ENCODE data around the gene CCL8.
A peak's percentile ranks its signal among the peaks of the same experiment; 100 is the strongest.

Gene CCL8

DNA sequence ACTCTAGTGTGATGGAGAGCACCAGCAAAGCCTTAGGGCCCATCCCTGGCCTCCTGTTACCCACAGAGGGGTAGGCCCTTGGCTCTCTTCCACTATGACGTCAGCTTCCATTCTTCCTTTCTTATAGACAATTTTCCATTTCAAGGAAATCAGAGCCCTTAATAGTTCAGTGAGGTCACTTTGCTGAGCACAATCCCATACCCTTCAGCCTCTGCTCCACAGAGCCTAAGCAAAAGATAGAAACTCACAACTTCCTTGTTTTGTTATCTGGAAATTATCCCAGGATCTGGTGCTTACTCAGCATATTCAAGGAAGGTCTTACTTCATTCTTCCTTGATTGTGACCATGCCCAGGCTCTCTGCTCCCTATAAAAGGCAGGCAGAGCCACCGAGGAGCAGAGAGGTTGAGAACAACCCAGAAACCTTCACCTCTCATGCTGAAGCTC lies at the start of gene CCL8:
Gene CCL8 (plus strand): TSS at position 397 of the 445 bp plus-strand sequence. CDS start 67 bp downstream, outside the sequence.
- Mint-ChIP-seq H3K27ac (no peak within 1 kb of the TSS), H3K9me3 (no peaks in the 10 kb centered on the region), H3K4me1 (ENCODE audit: low read depth) (no peaks in the 10 kb centered on the region), H3K4me3 (no peak within 1 kb of the TSS), H3K36me3 (ENCODE audit: low read depth) (no peaks in the 10 kb centered on the region), H3K27me3 (ENCODE audit: low read depth) (peaks cover 25% of the 10 kb centered on the region)
- DNase-seq (ENCODE audit: low spot score), result no peak

DNA sequence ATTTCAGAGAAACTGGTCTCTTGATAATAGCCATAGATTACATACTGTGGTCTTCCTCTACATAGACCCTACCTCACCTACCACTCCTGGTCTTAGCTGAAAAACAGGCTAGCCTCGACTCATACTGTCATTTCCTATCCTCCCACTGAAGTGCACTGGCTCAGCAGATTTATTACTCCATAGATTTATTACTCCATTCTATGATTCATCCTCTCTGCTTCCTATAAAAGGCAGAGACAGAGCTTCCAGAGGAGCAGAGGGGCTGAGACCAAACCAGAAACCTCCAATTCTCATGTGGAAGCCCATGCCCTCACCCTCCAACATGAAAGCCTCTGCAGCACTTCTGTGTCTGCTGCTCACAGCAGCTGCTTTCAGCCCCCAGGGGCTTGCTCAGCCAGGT lies 49.3 kb upstream of the CCL8 start, which contains the start of gene CCL7:
Gene CCL7 (plus strand): TSS at position 253 of the 400 bp plus-strand sequence. CDS start 70 bp downstream, at position 323.
- Mint-ChIP-seq H3K27ac (no peak within 1 kb of the TSS), H3K36me3 (ENCODE audit: low read depth) (no peaks in the 10 kb centered on the region), H3K27me3 (ENCODE audit: low read depth) (peaks cover 41% of the 10 kb centered on the region), H3K4me3 (no peak within 1 kb of the TSS), H3K4me1 (ENCODE audit: low read depth) (no peaks in the 10 kb centered on the region), H3K9me3 (no peaks in the 10 kb centered on the region)
- no peak for DNase-seq (ENCODE audit: low spot score)

DNA sequence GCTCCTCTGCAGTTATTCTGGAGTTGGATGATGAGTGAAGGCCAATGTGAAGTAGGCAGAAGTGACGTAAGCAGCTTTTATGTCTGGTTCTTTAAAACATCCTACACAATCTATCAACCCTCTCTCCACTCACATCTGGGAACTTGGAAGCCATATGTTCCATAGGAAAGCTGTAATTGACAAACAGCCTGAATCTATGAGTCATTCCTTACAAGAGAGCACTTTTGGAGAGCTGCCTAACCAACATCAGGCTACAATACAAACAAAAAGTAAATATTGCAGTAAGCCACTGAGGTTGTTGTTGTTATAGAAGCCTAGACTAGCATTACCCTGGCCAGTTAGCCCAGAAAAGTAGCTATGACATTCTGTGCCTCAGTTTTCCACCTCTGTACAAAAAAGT lies 43.4 kb upstream of the CCL8 start:
- no peak for DNase-seq (ENCODE audit: low spot score)
- H3K4me1 Mint-ChIP-seq (ENCODE audit: low read depth), result no peaks in the 10 kb centered on the region
- no peak overlapping the region for H3K4me3 Mint-ChIP-seq
- H3K27ac Mint-ChIP-seq, result no peak overlapping the region
- no peaks in the 10 kb centered on the region for H3K36me3 Mint-ChIP-seq (ENCODE audit: low read depth)
- peaks cover 41% of the 10 kb centered on the region for H3K27me3 Mint-ChIP-seq (ENCODE audit: low read depth)
- no peaks in the 10 kb centered on the region for H3K9me3 Mint-ChIP-seq

DNA sequence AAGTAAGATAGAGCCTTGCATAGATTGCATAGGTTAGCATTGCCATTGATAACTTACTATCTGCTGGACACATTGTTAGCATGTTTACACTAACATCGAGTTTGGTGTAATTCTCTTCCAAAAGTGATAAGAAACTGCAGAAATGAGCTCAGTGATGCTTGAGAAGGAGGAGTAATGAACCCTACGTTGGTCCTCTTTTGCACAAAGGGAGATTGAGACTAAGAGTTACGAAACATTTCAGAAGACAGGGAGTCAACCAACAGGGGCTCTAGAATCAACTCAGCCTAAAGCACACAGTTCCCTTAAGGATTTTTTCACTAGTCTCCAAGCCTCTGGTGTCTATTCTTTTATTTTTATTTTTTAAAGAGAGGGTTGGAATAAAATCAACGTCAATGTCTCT lies 42.4 kb upstream of the CCL8 start:
- Mint-ChIP-seq H3K27ac (no peak overlapping the region), H3K27me3 (ENCODE audit: low read depth) (peaks cover 40% of the 10 kb centered on the region), H3K4me3 (no peak overlapping the region), H3K36me3 (ENCODE audit: low read depth) (no peaks in the 10 kb centered on the region), H3K4me1 (ENCODE audit: low read depth) (no peaks in the 10 kb centered on the region), H3K9me3 (no peaks in the 10 kb centered on the region)
- no peak for DNase-seq (ENCODE audit: low spot score)

DNA sequence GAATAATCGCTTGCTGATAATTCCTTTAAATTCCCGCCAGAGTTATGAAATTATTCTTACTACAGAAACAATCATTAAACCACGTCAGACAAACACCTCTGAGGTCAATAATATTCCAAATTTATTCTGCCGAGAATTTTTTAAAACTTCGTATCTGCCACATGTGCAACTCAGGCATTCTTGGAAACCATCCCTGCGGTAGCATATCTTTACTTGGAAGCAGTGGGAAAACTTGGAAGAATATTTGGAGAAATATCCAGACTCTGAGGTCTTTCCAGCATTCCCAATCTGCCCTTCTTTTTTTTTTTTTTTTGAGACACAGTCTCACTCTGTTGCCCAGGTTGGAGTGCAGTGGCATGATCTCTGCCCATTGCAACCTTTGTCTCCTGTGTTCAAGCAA lies 35.7 kb upstream of the CCL8 start:
- Mint-ChIP-seq H3K4me1 (ENCODE audit: low read depth) (no peaks in the 10 kb centered on the region), H3K9me3 (no peaks in the 10 kb centered on the region), H3K27me3 (ENCODE audit: low read depth) (peaks cover 29% of the 10 kb centered on the region), H3K36me3 (ENCODE audit: low read depth) (no peaks in the 10 kb centered on the region), H3K27ac (no peak overlapping the region), H3K4me3 (no peak overlapping the region)
- DNase-seq (ENCODE audit: low spot score), result no peak

DNA sequence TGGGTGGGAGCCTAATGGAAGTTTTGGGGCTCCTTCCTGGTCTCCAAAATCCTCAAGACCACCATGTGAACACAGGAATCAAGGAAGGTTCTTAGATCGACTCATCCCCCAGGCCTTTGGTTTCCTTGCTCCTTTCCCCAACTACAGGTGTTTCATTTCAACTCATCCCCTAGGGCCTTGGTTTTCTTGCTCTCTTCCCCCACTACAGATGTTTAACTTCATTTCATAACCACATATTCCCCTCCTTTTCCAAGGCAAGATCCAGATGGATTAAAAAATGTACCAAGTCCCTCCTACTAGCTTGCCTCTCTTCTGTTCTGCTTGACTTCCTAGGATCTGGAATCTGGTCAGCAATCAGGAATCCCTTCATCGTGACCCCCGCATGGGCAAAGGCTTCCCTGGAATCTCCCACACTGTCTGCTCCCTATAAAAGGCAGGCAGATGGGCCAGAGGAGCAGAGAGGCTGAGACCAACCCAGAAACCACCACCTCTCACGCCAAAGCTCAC lies 33.9 kb upstream of the CCL8 start, which contains the start of gene CCL11:
Gene CCL11 (plus strand): TSS at position 457 of the 507 bp plus-strand sequence. CDS start 67 bp downstream, outside the sequence.
- no peaks in the 10 kb centered on the region for H3K36me3 Mint-ChIP-seq (ENCODE audit: low read depth)
- no peak within 1 kb of the TSS for H3K4me3 Mint-ChIP-seq
- peaks cover 24% of the 10 kb centered on the region for H3K27me3 Mint-ChIP-seq (ENCODE audit: low read depth)
- no peaks in the 10 kb centered on the region for H3K9me3 Mint-ChIP-seq
- H3K27ac Mint-ChIP-seq, result no peak within 1 kb of the TSS
- H3K4me1 Mint-ChIP-seq (ENCODE audit: low read depth), result no peaks in the 10 kb centered on the region
- DNase-seq (ENCODE audit: low spot score), result no peak

DNA sequence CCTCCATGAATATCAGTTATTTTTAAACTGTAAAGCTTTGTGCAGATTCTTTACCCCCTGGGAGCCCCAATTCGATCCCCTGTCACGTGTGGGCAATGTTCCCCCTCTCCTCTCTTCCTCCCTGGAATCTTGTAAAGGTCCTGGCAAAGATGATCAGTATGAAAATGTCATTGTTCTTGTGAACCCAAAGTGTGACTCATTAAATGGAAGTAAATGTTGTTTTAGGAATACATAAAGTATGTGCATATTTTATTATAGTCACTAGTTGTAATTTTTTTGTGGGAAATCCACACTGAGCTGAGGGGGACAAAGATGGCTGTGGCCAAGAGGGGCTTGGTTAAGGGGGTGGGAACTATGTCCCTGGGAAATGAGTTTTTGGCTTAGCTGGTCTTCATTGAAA lies 31.4 kb upstream of the CCL8 start:
- Mint-ChIP-seq H3K4me1 (ENCODE audit: low read depth) (no peaks in the 10 kb centered on the region), H3K36me3 (ENCODE audit: low read depth) (no peaks in the 10 kb centered on the region), H3K27me3 (ENCODE audit: low read depth) (peaks cover 13% of the 10 kb centered on the region), H3K27ac (no peak overlapping the region), H3K9me3 (no peaks in the 10 kb centered on the region), H3K4me3 (no peak overlapping the region)
- DNase-seq (ENCODE audit: low spot score), result no peak

DNA sequence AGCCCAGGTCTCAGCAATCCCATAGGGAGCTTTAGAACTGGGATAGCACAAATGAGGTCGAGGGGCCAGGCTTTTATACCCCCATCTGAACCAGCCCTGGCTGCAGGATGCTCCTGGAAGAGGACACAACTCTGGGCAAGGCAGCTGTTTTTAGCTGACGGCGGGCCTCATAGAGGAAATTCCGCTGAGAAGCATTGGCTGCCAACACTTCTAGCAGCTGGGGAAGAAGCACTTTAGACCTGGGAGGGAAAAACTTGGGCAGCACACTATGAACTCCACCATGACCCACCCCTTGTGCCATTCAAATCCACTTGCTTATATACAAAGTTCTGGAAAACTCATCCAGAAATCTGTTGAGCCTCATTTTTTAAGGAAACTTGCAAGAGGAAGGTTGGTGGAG lies 28.6 kb upstream of the CCL8 start:
- Mint-ChIP-seq H3K27me3 (ENCODE audit: low read depth) (peaks cover 13% of the 10 kb centered on the region), H3K9me3 (no peaks in the 10 kb centered on the region), H3K27ac (no peak overlapping the region), H3K4me3 (no peak overlapping the region), H3K36me3 (ENCODE audit: low read depth) (no peaks in the 10 kb centered on the region), H3K4me1 (ENCODE audit: low read depth) (no peaks in the 10 kb centered on the region)
- no peak for DNase-seq (ENCODE audit: low spot score)

DNA sequence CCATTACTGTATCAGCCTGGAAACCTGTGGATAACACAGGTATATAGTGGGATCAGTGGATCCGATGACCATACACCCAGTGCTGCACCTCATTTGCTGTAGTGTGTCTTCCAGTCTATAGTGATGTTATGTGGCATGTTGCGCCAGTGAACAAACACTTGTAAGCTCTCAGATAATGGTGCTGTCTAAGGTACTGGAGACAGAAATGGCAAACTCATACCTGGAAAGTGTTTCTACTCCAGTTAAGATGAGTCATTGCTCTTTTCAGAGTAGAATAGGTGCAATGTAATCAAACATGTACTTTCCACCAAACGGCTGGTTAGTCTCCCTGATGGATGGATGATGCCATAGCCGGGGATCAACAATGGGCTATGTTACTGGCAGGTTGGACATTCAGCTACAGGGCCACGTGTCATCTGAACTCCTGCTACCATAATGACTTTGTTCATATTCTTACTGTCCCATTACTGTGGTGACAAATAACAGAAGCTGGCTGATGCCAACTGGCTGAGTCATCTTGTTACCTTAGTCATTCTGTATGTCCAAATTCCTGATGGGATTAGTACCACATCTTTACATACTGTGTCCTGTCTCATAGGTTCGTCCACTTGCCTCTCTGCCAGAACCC lies 27.4 kb upstream of the CCL8 start:
- Mint-ChIP-seq H3K4me3 (no peak overlapping the region), H3K4me1 (ENCODE audit: low read depth) (no peaks in the 10 kb centered on the region), H3K27me3 (ENCODE audit: low read depth) (peaks cover 11% of the 10 kb centered on the region), H3K36me3 (ENCODE audit: low read depth) (no peaks in the 10 kb centered on the region), H3K9me3 (no peaks in the 10 kb centered on the region), H3K27ac (no peak overlapping the region)
- no peak for DNase-seq (ENCODE audit: low spot score)

DNA sequence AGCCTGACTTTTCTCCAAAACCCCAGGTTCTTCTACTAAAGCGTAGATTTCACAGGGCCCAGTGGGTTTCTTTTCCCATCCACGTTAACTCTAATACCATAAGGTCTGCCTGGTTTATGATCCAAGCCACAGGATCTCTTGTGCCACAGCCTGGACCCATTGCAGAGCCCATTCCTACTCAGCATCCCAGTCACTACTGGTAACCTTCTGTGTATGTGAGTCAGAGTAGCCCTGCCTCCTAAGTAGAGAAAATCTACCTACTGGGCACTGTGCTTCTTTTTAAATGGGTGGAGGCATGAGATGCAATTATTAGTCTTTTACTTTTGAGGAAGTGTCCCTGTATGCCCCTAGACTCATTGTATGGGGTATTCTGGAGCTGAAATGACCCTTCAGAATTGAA lies 20.2 kb upstream of the CCL8 start:
- no peaks in the 10 kb centered on the region for H3K9me3 Mint-ChIP-seq
- no peaks in the 10 kb centered on the region for H3K36me3 Mint-ChIP-seq (ENCODE audit: low read depth)
- no peak overlapping the region for H3K27ac Mint-ChIP-seq
- no peak for DNase-seq (ENCODE audit: low spot score)
- no peak overlapping the region for H3K4me3 Mint-ChIP-seq
- H3K4me1 Mint-ChIP-seq (ENCODE audit: low read depth), result peaks cover 5% of the 10 kb centered on the region
- H3K27me3 Mint-ChIP-seq (ENCODE audit: low read depth), result peaks cover 15% of the 10 kb centered on the region

DNA sequence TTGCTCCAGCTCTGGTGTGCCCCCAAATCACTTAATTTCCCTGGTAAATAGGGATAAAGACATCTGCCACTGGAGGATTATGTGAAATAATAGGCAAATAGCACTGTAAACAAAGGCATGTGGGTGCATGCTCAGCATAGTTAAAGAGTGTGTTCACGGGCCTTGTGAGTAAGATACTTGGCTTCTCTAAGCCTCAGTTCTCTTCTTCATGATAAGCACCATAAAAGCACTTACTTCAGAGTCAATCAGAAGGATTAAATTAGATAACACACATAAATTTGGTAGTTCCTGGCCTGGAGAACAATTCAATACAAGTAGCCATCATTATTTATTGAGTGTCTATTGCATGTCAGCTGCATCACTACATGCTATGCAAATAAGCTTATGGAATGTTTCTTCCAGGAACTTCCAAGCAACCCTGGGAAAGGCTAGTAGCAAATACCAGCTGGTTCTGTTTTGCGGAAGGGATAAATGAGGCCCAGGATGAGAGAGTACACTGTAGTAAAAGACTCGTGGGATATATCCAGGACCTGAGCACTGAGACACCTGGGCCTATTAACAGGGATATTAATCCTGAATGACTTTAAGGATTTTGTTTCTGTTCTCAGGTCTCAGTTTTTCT lies 19.2 kb upstream of the CCL8 start:
- DNase-seq (ENCODE audit: low spot score), result no peak
- Mint-ChIP-seq H3K4me3 (no peak overlapping the region), H3K27ac (no peak overlapping the region), H3K9me3 (no peaks in the 10 kb centered on the region), H3K36me3 (ENCODE audit: low read depth) (no peaks in the 10 kb centered on the region), H3K27me3 (ENCODE audit: low read depth) (peaks cover 15% of the 10 kb centered on the region), H3K4me1 (ENCODE audit: low read depth) (peaks cover 5% of the 10 kb centered on the region)

DNA sequence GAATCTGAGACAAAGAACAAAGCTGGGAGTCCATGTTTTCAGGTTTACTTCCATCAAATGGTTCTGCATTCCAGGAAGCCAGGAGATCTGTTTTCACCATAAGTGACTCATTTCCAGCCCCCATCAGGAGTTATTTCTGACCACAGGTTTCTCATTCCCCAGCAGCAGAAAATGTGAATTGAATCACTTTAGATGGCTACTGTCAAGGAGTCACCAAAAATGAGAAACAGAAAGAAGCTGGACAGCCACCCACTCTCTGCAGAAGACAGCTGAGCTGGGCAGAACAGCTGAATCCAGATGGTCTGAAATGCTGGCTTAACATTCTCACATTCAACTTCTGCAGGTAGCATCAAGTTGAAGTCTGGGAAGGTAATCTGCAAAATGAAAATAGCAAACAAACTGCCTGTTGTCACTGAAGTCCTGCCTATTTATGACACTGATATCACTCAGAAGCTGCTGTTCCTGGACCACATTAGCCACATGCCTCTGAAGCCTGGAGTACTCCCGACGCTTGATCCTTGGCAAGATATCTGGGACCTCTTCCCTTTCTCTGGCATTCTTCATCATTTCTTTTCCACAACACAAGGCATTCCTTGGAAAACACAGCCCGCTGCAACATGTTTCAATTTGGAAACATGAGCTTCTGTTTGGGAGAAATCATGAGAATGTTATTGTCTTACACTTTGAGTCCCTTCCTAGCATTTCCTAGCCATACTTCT lies 18.4 kb upstream of the CCL8 start:
- peak; percentile 9 for DNase-seq (ENCODE audit: low spot score)
- H3K27me3 Mint-ChIP-seq (ENCODE audit: low read depth), result peaks cover 15% of the 10 kb centered on the region
- H3K27ac Mint-ChIP-seq, result no peak overlapping the region
- H3K36me3 Mint-ChIP-seq (ENCODE audit: low read depth), result no peaks in the 10 kb centered on the region
- H3K4me1 Mint-ChIP-seq (ENCODE audit: low read depth), result peaks cover 5% of the 10 kb centered on the region
- no peak overlapping the region for H3K4me3 Mint-ChIP-seq
- no peaks in the 10 kb centered on the region for H3K9me3 Mint-ChIP-seq

DNA sequence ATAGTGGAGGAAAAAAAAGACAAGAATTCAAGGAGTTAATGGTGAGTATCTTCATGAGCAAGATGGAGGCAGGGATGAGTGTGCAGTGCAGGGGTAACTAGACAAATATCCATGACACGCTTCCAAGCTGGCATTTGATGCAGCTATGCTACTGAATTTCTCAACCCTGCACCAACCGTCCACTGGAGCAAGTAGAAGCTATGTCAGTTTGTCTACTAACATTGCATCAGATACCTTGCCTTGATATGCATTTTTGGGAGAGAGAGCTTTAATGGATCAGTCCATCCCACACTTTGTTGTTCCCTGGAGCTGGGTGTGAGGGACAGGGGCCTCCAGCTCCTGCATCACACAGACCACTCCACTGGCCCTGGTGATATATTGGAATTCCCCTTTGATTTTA lies 17.2 kb upstream of the CCL8 start:
- peaks cover 18% of the 10 kb centered on the region for H3K27me3 Mint-ChIP-seq (ENCODE audit: low read depth)
- H3K4me3 Mint-ChIP-seq, result no peak overlapping the region
- no peaks in the 10 kb centered on the region for H3K36me3 Mint-ChIP-seq (ENCODE audit: low read depth)
- no peaks in the 10 kb centered on the region for H3K9me3 Mint-ChIP-seq
- DNase-seq (ENCODE audit: low spot score), result no peak
- no peak overlapping the region for H3K27ac Mint-ChIP-seq
- peaks cover 5% of the 10 kb centered on the region for H3K4me1 Mint-ChIP-seq (ENCODE audit: low read depth)

DNA sequence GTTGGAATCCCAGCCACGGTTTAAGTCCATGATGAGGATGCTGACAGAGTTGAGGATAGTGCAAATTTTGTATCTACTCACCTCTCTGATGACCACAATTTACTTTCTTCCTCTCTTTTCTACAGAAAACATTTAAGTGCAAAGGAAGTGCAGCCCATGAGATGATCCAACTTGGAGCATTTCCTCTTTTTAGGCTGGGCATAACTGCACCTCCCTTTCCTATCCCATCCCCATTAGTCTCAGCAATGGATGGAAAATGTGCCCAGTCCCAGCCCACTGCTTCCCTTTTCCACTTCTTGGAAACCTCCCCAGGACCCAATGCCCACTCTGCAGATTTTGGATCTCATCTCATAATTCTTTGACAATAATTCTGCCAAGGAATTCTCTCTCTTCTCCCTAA lies 16.6 kb upstream of the CCL8 start:
- H3K36me3 Mint-ChIP-seq (ENCODE audit: low read depth), result no peaks in the 10 kb centered on the region
- H3K4me1 Mint-ChIP-seq (ENCODE audit: low read depth), result peaks cover 7% of the 10 kb centered on the region
- H3K4me3 Mint-ChIP-seq, result no peak overlapping the region
- no peak for DNase-seq (ENCODE audit: low spot score)
- no peak overlapping the region for H3K27ac Mint-ChIP-seq
- no peaks in the 10 kb centered on the region for H3K9me3 Mint-ChIP-seq
- peaks cover 19% of the 10 kb centered on the region for H3K27me3 Mint-ChIP-seq (ENCODE audit: low read depth)

Data from T-helper 2 cell treated with Interferon-gamma antibody and Interleukin-4, amounts not matched to agents 5 μg/mL and 100 μg/mL, for 36 hours (primary cell).